ENCODE measurements around the gene TFEB.

Gene TFEB

DNA sequence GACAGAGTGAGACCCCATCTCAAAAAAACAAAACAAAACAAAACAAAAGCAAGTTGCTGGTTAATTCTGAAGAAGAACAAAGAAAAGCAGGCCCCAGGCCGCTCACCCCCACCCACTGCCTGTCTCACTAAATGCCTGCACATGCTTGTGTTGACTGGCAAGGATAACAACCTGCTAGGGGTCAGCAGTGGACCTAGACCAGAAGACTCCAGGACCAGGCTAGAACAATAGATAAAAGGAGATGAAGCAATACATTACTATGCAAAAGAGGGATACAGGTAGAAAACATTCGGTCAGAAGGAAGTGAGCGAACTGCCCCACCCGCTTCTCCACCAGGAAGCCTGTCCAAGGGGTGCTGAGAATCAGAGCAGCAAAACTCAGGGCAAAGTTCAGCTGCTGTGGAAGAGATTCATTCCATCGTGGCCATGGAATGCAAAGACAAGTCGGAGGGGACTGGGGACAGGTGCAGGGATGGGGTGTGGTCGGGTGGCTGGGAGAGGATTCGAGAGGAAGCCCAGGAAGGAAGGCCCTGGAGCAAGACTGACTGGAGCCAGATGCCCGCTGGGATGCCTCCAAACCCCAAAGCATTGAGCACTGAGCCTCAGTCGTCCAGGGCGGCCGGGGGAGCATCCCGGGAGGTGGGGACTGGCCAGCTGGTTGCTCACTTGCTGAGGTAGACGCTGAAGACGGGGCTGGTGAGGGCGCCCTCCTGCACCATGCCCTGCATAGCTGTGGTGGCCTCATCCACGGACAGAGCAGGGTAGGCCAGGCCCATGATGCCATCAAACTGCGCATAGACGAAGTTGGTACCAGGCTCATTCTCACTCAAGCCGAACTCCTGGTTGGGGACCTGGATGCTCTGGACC is 6.5 kb upstream of the TFEB start:
- TF ChIP-seq TEAD4 (IDR thresholded peaks at IDR 0.05) (no peak), YY1 (IDR thresholded peaks at IDR 0.05; ENCODE audit: low read depth) (no peak)

DNA sequence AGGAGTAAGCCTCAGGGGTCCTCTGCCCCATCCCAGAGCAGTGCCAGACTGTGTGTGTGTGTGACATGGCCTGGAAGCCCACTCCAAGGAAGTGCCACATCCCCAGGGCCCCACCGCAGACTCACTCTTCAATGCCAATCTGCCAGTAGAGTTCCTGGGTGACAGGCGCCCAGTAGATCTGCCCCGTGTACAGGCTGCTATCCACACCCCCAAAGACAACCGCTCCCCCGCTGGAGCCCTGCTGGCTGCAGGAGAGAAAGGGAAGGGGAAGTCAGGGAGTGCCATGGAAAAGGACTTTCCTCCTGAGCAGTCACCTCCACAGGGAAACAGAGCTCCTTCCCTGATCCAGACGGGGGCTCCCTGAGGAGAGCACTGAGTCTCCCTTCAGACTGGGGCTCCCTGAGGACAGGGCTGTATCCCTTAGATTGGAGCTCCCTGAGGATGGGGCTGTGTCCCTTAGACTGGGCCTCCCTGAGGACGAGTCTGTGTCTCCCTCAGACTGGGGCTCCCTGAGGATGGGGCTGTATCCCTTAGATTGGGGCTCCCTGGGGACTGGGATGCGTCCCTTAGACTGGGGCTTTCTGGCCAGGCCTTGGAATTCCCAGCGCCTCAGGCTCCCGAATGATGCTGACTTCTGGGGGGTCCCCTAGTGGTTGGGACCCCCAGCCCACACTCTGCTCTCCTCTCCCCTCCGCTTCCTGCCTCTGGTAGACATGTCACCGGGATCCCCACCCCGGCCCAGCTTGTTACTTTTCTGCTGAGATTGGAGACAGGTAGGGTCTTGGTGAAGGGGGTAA is 5.2 kb upstream of the TFEB start:
- TF ChIP-seq NFIC (IDR thresholded peaks at IDR 0.05) (no peak), CEBPB (IDR thresholded peaks at IDR 0.05) (no peak), YY1 (IDR thresholded peaks at IDR 0.05; ENCODE audit: low read depth) (no peak), CREB1 (IDR thresholded peaks at IDR 0.05; ENCODE audit: low read depth) (no peak), TAF1 (IDR thresholded peaks at IDR 0.05; ENCODE audit: low read depth) (no peak), EP300 (IDR thresholded peaks at IDR 0.05; ENCODE audit: borderline replicate concordance) (no peak), ZBTB7A (IDR thresholded peaks at IDR 0.05; ENCODE audit: low read depth) (no peak)
- TF ChIP-seq, protein P1, sequence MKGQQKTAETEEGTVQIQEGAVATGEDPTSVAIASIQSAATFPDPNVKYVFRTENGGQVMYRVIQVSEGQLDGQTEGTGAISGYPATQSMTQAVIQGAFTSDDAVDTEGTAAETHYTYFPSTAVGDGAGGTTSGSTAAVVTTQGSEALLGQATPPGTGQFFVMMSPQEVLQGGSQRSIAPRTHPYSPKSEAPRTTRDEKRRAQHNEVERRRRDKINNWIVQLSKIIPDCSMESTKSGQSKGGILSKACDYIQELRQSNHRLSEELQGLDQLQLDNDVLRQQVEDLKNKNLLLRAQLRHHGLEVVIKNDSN (IDR thresholded peaks at IDR 0.05), result no peak
- TF ChIP-seq, protein P2, sequence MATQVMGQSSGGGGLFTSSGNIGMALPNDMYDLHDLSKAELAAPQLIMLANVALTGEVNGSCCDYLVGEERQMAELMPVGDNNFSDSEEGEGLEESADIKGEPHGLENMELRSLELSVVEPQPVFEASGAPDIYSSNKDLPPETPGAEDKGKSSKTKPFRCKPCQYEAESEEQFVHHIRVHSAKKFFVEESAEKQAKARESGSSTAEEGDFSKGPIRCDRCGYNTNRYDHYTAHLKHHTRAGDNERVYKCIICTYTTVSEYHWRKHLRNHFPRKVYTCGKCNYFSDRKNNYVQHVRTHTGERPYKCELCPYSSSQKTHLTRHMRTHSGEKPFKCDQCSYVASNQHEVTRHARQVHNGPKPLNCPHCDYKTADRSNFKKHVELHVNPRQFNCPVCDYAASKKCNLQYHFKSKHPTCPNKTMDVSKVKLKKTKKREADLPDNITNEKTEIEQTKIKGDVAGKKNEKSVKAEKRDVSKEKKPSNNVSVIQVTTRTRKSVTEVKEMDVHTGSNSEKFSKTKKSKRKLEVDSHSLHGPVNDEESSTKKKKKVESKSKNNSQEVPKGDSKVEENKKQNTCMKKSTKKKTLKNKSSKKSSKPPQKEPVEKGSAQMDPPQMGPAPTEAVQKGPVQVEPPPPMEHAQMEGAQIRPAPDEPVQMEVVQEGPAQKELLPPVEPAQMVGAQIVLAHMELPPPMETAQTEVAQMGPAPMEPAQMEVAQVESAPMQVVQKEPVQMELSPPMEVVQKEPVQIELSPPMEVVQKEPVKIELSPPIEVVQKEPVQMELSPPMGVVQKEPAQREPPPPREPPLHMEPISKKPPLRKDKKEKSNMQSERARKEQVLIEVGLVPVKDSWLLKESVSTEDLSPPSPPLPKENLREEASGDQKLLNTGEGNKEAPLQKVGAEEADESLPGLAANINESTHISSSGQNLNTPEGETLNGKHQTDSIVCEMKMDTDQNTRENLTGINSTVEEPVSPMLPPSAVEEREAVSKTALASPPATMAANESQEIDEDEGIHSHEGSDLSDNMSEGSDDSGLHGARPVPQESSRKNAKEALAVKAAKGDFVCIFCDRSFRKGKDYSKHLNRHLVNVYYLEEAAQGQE (IDR thresholded peaks at IDR 0.05; ENCODE audit: low read depth), result no peak

DNA sequence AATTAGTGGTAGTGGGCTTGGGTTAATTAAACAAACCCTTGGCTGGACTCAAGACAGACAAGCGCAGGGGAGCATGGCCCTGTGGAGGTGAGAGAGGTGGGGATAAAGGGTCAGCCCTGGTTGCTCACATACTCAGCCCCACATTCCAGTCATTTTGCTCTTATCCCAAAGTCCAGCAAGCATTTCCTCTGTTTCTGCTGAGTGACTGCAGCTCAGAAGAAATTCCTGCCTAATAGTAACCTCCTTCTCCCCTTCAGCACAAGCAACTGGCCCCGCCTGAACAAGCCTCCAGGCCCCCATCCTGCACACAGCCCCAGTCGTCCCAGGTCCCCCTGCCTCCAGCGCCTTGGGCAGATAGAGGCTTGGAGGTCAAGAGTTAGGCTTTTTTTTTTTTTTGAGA is 3.6 kb upstream of the TFEB start:
- no peak for TF ChIP-seq NFIC (IDR thresholded peaks at IDR 0.05)

DNA sequence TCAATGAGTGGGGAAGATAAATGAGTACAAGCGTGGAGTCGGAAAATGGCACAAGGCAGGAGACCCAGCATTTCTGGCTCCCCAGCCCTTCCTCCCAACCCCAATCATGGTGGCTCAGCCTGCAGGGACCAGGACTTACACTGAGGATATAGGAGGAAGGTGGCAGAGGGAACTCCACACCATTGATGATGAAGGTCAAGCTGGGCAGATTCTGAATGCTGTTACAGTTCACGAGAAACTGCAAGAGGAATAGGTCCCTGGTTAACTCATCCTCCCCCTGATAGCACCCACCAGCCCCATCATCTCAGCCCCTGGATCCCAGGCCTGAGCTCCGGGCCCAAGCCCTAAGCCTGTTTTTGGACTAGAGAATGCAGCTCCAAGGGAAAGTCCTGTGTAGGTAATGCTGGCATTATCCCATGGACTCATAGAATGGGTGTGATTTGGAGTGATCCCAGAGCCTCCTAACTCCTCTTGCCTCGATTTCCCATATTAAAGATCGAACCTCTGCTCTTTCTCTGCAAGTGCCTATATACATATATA is 2.3 kb upstream of the TFEB start:
- TF ChIP-seq, protein P1 (IDR thresholded peaks at IDR 0.05), result no peak
- TF ChIP-seq FOXM1 (IDR thresholded peaks at IDR 0.05; ENCODE audit: borderline replicate concordance, low read depth), result no peak
- no peak for TF ChIP-seq RAD21 (IDR thresholded peaks at IDR 0.05; ENCODE audit: low read depth)
- no peak for TF ChIP-seq TEAD4 (IDR thresholded peaks at IDR 0.05)
- TF ChIP-seq, protein P2 (IDR thresholded peaks at IDR 0.05; ENCODE audit: low read depth), result no peak
- no peak for TF ChIP-seq CEBPB (IDR thresholded peaks at IDR 0.05)
- TF ChIP-seq TCF12 (IDR thresholded peaks at IDR 0.05; ENCODE audit: low read depth), result no peak
- TF ChIP-seq NFIC (IDR thresholded peaks at IDR 0.05), result no peak
- TF ChIP-seq TAF1 (IDR thresholded peaks at IDR 0.05; ENCODE audit: low read depth), result no peak
- TF ChIP-seq, protein P3, sequence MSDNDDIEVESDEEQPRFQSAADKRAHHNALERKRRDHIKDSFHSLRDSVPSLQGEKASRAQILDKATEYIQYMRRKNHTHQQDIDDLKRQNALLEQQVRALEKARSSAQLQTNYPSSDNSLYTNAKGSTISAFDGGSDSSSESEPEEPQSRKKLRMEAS (IDR thresholded peaks at IDR 0.05), result no peak
- no peak for TF ChIP-seq CREB1 (IDR thresholded peaks at IDR 0.05; ENCODE audit: low read depth)
- no peak for TF ChIP-seq ZBTB7A (IDR thresholded peaks at IDR 0.05; ENCODE audit: low read depth)
- TF ChIP-seq EGR1 (IDR thresholded peaks at IDR 0.05), result no peak
- TF ChIP-seq EP300 (IDR thresholded peaks at IDR 0.05; ENCODE audit: borderline replicate concordance), result no peak
- TF ChIP-seq YY1 (IDR thresholded peaks at IDR 0.05; ENCODE audit: low read depth), result no peak

DNA sequence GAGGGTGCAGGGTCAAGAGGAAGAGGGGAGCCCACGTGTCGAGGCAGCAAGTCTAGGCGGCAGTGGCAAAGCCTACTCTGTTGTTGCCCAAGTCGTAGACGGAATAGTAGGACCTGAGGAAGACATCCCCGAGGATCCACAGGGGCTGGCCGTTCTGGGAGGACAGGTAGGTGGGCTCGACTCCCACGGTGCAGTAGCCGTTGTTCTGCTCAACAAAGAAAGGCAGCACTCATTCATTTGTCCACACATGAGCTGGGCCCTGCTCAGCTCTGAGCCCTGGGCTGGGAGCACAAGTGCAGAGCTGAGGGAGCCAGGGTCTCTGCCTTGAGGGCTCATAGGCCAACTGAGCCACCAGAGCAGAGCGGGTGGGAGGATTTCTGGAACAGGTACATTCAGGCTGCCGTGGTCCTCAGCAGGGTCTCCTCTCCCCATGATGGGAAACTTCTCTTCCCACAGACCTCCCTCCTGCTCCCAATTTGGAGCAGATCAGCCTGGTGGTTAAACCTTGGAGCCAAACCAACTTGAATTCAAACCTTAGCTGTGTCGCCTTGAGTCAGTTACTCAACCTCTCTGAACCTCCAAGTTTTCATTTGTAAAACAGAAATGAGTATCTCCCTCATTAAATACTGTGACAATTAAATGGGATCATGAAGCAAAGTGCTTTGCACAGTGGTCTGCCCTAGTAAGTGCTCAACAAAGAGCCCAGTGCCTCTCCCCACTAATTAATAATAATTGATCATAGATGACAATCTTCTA is 1.6 kb upstream of the TFEB start:
- TF ChIP-seq TAF1 (IDR thresholded peaks at IDR 0.05; ENCODE audit: low read depth) (no peak), FOXM1 (IDR thresholded peaks at IDR 0.05; ENCODE audit: borderline replicate concordance, low read depth) (no peak), TEAD4 (IDR thresholded peaks at IDR 0.05) (no peak), CREB1 (IDR thresholded peaks at IDR 0.05; ENCODE audit: low read depth) (no peak), YY1 (IDR thresholded peaks at IDR 0.05; ENCODE audit: low read depth) (no peak), NFIC (IDR thresholded peaks at IDR 0.05) (no peak), TCF12 (IDR thresholded peaks at IDR 0.05; ENCODE audit: low read depth) (no peak), RAD21 (IDR thresholded peaks at IDR 0.05; ENCODE audit: low read depth) (no peak)
- TF ChIP-seq, protein P3 (IDR thresholded peaks at IDR 0.05), result no peak
- TF ChIP-seq, protein P2 (IDR thresholded peaks at IDR 0.05; ENCODE audit: low read depth), result no peak

Measured in Ishikawa (cell line).